MM.1S (cell line): ENCODE measurements around the gene PILRB.
"Not testable (repeated sequence)": the region's sequence is repeated elsewhere in the genome, so short reads cannot be mapped to it uniquely, and the experiment has no call there.

Experiments
- DNase-seq: peaks from one replicate; pipeline ENCODE4 v3.0.0-alpha.2; 2015
- H2AFZ ChIP-seq: fragments of 300-600 bp; sonication (generic); 2 replicates; pipeline ENCODE4 v1.6.0; 2016; ENCODE audit warnings: antibody characterized with exemption, low read length
- H3F3A ChIP-seq: fragments of 300-600 bp; sonication (generic); 2 replicates; pipeline ENCODE4 v1.6.1; 2016; ENCODE audit warnings: mild to moderate bottlenecking, antibody characterized with exemption, low read length, moderate library complexity, mixed read lengths; ENCODE audit not compliant: insufficient read depth
- H3K27ac ChIP-seq: fragments of 300-600 bp; sonication (generic); 2 replicates; pipeline ENCODE4 v1.5.1; 2016; ENCODE audit warnings: mild to moderate bottlenecking, low read length
- H3K27me3 ChIP-seq: fragments of 300-600 bp; sonication (generic); replicated peaks from 2 replicates; pipeline ENCODE4 v1.6.0; 2016; ENCODE audit warnings: low read length; ENCODE audit not compliant: insufficient read depth
- H3K36me3 ChIP-seq: fragments of 300-600 bp; sonication (generic); replicated peaks from 2 replicates; pipeline ENCODE4 v1.6.1; 2016; ENCODE audit warnings: mild to moderate bottlenecking, low read length, mixed read lengths; ENCODE audit not compliant: insufficient read depth
- H3K4me1 ChIP-seq: fragments of 300-600 bp; sonication (generic); 2 replicates; pipeline ENCODE4 v1.6.1; 2016; ENCODE audit warnings: low read length, mixed read lengths
- H3K4me2 ChIP-seq: fragments of 300-600 bp; sonication (generic); 2 replicates; pipeline ENCODE4 v1.6.0; 2016; ENCODE audit warnings: low read depth, low read length
- H3K4me3 ChIP-seq: fragments of 300-600 bp; sonication (generic); 2 replicates; pipeline ENCODE4 v1.5.1; 2016; ENCODE audit warnings: low read length, mixed read lengths
- H3K79me2 ChIP-seq: fragments of 300-600 bp; sonication (generic); 2 replicates; pipeline ENCODE4 v1.6.1; 2016; ENCODE audit warnings: mixed run types, low read length, mixed read lengths
- H3K9ac ChIP-seq: fragments of 300-600 bp; sonication (generic); 2 replicates; pipeline ENCODE4 v1.6.1; 2016; ENCODE audit warnings: low read length, mixed read lengths
- H3K9me2 ChIP-seq: fragments of 300-600 bp; sonication (generic); replicated peaks from 2 replicates; pipeline ENCODE4 v1.6.1; 2016; ENCODE audit warnings: mild to moderate bottlenecking, low read length, mixed read lengths; ENCODE audit not compliant: insufficient read depth
- H3K9me3 ChIP-seq: fragments of 300-600 bp; sonication (generic); replicated peaks from 2 replicates; pipeline ENCODE4 v1.6.1; 2016; ENCODE audit warnings: mild to moderate bottlenecking, low read length, mixed read lengths; ENCODE audit not compliant: insufficient read depth
- H4K20me1 ChIP-seq: fragments of 300-600 bp; sonication (generic); 2 replicates; pipeline ENCODE4 v1.6.1; 2016; ENCODE audit warnings: mild to moderate bottlenecking, low read length, moderate library complexity, mixed read lengths; ENCODE audit not compliant: insufficient read depth
- CTCF ChIP-seq: fragments of 300-600 bp; sonication (generic); IDR thresholded peaks from 2 replicates; pipeline ENCODE4 v1.5.1; 2016; ENCODE audit warnings: antibody characterized with exemption, low read length, mixed read lengths
- EZH2 ChIP-seq: fragments of 300-600 bp; sonication (generic); optimal IDR thresholded peaks from 2 replicates; pipeline ENCODE3; 2017; ENCODE audit warnings: low read depth, mild to moderate bottlenecking, antibody characterized with exemption, low read length, mixed read lengths
- EZH2phosphoT487 ChIP-seq: fragments of 300-600 bp; sonication (generic); IDR thresholded peaks from 2 replicates; pipeline ENCODE4 v1.6.1; 2018; ENCODE audit warnings: antibody characterized with exemption, low read length

Gene PILRB

GRCh38 chr7:100335566-100336466 lies 22.1 kb upstream of the PILRB start:
- Histone ChIP-seq H3K27ac (peak overlapping the region; percentile 94), H3K4me3 (peak overlapping the region; percentile 91), H3K79me2 (peaks cover 19% of the 10 kb centered on the region), H2AFZ (0 out of 2 replicates have a peak overlapping the region, but pooled peaks have one; percentile 27), H3K9ac (peak overlapping the region; percentile 92), H3K4me2 (peak overlapping the region; percentile 32; the same call in 1 of the 2 replicates)
- peak; percentile 89 for DNase-seq
- H3K36me3 ChIP-seq, H3K4me1 ChIP-seq, H3K9me2 ChIP-seq, H4K20me1 ChIP-seq, H3K9me3 ChIP-seq, H3F3A ChIP-seq, H3K27me3 ChIP-seq: not testable (repeated sequence)

GRCh38 chr7:100338083-100338696 lies 19.7 kb upstream of the PILRB start:
- H3K9me2 ChIP-seq, H3K27ac ChIP-seq, H2AFZ ChIP-seq, DNase-seq, H3F3A ChIP-seq, H3K4me3 ChIP-seq, H3K9me3 ChIP-seq, H3K36me3 ChIP-seq, H3K9ac ChIP-seq, H4K20me1 ChIP-seq, H3K4me2 ChIP-seq, H3K27me3 ChIP-seq: not testable (repeated sequence)
- Histone ChIP-seq H3K4me1 (peaks cover 13% of the 10 kb centered on the region), H3K79me2 (peaks cover 35% of the 10 kb centered on the region)

- H3K9me2 ChIP-seq, H4K20me1 ChIP-seq, H3K4me3 ChIP-seq, H3K9me3 ChIP-seq, H3K9ac ChIP-seq, H3K27me3 ChIP-seq, H3K4me2 ChIP-seq, H3K36me3 ChIP-seq, H2AFZ ChIP-seq: not testable (repeated sequence)
- TF ChIP-seq CTCF: peak; percentile 15; the same call in 1 of the 2 replicates
- Histone ChIP-seq H3K79me2 (peaks cover 40% of the 10 kb centered on the region), H3F3A (peaks cover 17% of the 10 kb centered on the region), H3K4me1 (peaks cover 23% of the 10 kb centered on the region), H3K27ac (peak overlapping the region; percentile 48; the same call in 1 of the 2 replicates)
- DNase-seq: peak; percentile 71
Measured at GRCh38 chr7:100341286-100341685, 16.6 kb upstream of the PILRB start.

GRCh38 chr7:100342765-100343164 lies 15.2 kb upstream of the PILRB start:
- Histone ChIP-seq H3K9me3 (no peaks in the 10 kb centered on the region), H3K4me1 (peaks cover 23% of the 10 kb centered on the region), H3K79me2 (peaks cover 49% of the 10 kb centered on the region), H3K36me3 (peaks cover 9% of the 10 kb centered on the region; the same call in 1 of the 2 replicates), H3K9me2 (no peaks in the 10 kb centered on the region), H3K4me2 (no peak overlapping the region), H3K27ac (no peak overlapping the region), H3K27me3 (no peaks in the 10 kb centered on the region), H4K20me1 (peaks cover 14% of the 10 kb centered on the region; the same call in 1 of the 2 replicates), H3F3A (peaks cover 17% of the 10 kb centered on the region), H3K4me3 (no peak overlapping the region), H2AFZ (no peak overlapping the region), H3K9ac (no peak overlapping the region)
- TF ChIP-seq EZH2phosphoT487 (no peak), EZH2 (no peak), CTCF (no peak)
- DNase-seq: no peak

GRCh38 chr7:100344124-100344559 lies 13.8 kb upstream of the PILRB start:
- H3K9me2 ChIP-seq, H3K36me3 ChIP-seq, H3K4me3 ChIP-seq, H3K9ac ChIP-seq, DNase-seq, H2AFZ ChIP-seq, H3K9me3 ChIP-seq, H3K27me3 ChIP-seq: not testable (repeated sequence)
- Histone ChIP-seq H3K27ac (peak overlapping the region; percentile 94; the same call in 1 of the 2 replicates), H4K20me1 (peaks cover 14% of the 10 kb centered on the region; the same call in 1 of the 2 replicates), H3K4me2 (peak overlapping the region; percentile 45; the same call in 1 of the 2 replicates), H3K79me2 (peaks cover 43% of the 10 kb centered on the region), H3F3A (peaks cover 17% of the 10 kb centered on the region), H3K4me1 (peaks cover 23% of the 10 kb centered on the region)
